K562 (cell line): ENCODE measurements around the gene MRPL52. TPM values are rescaled to one million over a fixed set of nuclear protein-coding genes. Genes with fewer than 3 reads are reported as not detected.

ENCODE experiments used
- BRF1 ChIP-seq: IDR thresholded peaks from 3 replicates; pipeline ENCODE4 v1.6.1; 2011; ENCODE audit warnings: borderline replicate concordance, mild to moderate bottlenecking; ENCODE audit not compliant: insufficient read length; ENCODE audit errors: extremely low read depth
- CBFA2T3 ChIP-seq: fragments of 450-650 bp; IDR thresholded peaks from 2 replicates; pipeline ENCODE4 v1.6.1; 2017
- ETS2 ChIP-seq: IDR thresholded peaks from 2 replicates; pipeline ENCODE4 v1.6.1; 2016; ENCODE audit warnings: borderline replicate concordance, missing genetic modification characterization, mild to moderate bottlenecking, moderate library complexity, missing compliant biosample characterization; ENCODE audit not compliant: poor library complexity, severe bottlenecking
- EWSR1 ChIP-seq: fragments of 450-650 bp; IDR thresholded peaks from 2 replicates; pipeline ENCODE4 v1.6.1; 2018; ENCODE audit warnings: borderline replicate concordance, mild to moderate bottlenecking, low read depth, moderate library complexity; ENCODE audit not compliant: partially characterized antibody
- GTF2F1 ChIP-seq: IDR thresholded peaks from 2 replicates; pipeline ENCODE4 v1.6.1; 2011; ENCODE audit warnings: low read depth, low read length, improper control_type of control experiment
- KLF1 ChIP-seq: fragments of 450-650 bp; IDR thresholded peaks from 2 replicates; pipeline ENCODE4 v1.6.1; 2016; ENCODE audit warnings: missing genetic modification characterization, missing compliant biosample characterization
- KLF6 ChIP-seq: fragments of 250-450 bp; sonication (Bioruptor Pico); IDR thresholded peaks from 2 replicates; pipeline ENCODE4 v1.4.0; 2020; ENCODE audit warnings: mild to moderate bottlenecking, moderate library complexity, borderline replicate concordance
- PHF20 ChIP-seq: fragments of 450-650 bp; IDR thresholded peaks from 2 replicates; pipeline ENCODE4 v1.6.1; 2018; ENCODE audit not compliant: partially characterized antibody
- SNAPC5 ChIP-seq: fragments of 250-450 bp; sonication (Bioruptor Pico); IDR thresholded peaks from 2 replicates; pipeline ENCODE4 v1.8.0; 2021; ENCODE audit warnings: moderate library complexity, mild to moderate bottlenecking, inconsistent platforms
- TAF7 ChIP-seq: fragments of 450-650 bp; IDR thresholded peaks from 2 replicates; pipeline ENCODE4 v1.6.1; 2016; ENCODE audit warnings: missing genetic modification characterization, missing compliant biosample characterization
- TGIF2 ChIP-seq: sonication (generic); formaldehyde crosslinking; IDR thresholded peaks from 2 replicates; pipeline ENCODE4 v1.8.1; 2022; ENCODE audit warnings: mild to moderate bottlenecking, missing genetic modification reagents, moderate library complexity
- THRAP3 ChIP-seq: fragments of 450-650 bp; IDR thresholded peaks from 2 replicates; pipeline ENCODE4 v1.6.1; 2016; ENCODE audit warnings: mild to moderate bottlenecking, inconsistent platforms, borderline replicate concordance
- ZBTB34 ChIP-seq: fragments of 250-450 bp; sonication (Bioruptor Pico); IDR thresholded peaks from 2 replicates; pipeline ENCODE4 v1.8.0; 2021; ENCODE audit warnings: mild to moderate bottlenecking, moderate library complexity
- ZBTB40 ChIP-seq, 2 experiments: fragments of 450-650 bp in 1 of 2; sonication (generic) in 1 of 2; formaldehyde crosslinking in 1 of 2; IDR thresholded peaks; 2 replicates each; pipeline versions ENCODE4 v1.7.1 to v1.9.0; 2016 to 2022; ENCODE audit warnings: inconsistent platforms in 1 of 2, mild to moderate bottlenecking in 1 of 2, missing genetic modification reagents in 1 of 2
- ZKSCAN8 ChIP-seq: fragments of 200-800 bp; sonication (Bioruptor generic); IDR thresholded peaks from 2 replicates; pipeline ENCODE4 v1.6.1; 2016; ENCODE audit warnings: missing genetic modification characterization, missing compliant biosample characterization
- ZNF584 ChIP-seq: fragments of 200-800 bp; sonication (Bioruptor generic); IDR thresholded peaks from 2 replicates; pipeline ENCODE4 v1.6.1; 2016; ENCODE audit warnings: low read depth, mild to moderate bottlenecking, missing genetic modification characterization, missing compliant biosample characterization
- ZSCAN32 ChIP-seq: fragments of 450-650 bp; formaldehyde crosslinking; IDR thresholded peaks from 2 replicates; pipeline ENCODE4 v1.4.0; 2020; ENCODE audit warnings: mild to moderate bottlenecking, moderate library complexity
- polyA plus RNA-seq, 8 experiments: library from polyadenylated mRNA; depleted of rRNA in 4 of 8; stranded (reverse) in 5 of 8; unstranded in 3 of 8; fragments of >200 nt; fragmentation: Nextera tagmentation in 2 of 8; fragmentation: Illumina TruSeq in 1 of 8; extraction: Ambion mirVana in 2 of 8; extraction: Trizol in 1 of 8; gene quantifications; 2 replicates each; pipeline versions ENCODE4 v1.2.1 to v1.2.3, GENCODE V29; 2011 to 2014; ENCODE audit warnings: inconsistent platforms in 1 of 8, missing spikeins in 1 of 8
- total RNA-seq, 7 experiments: library from RNA; depleted of rRNA in 6 of 7; stranded (reverse); fragments of >200 nt in 6 of 7; fragmentation: Illumina TruSeq in 2 of 7; extraction: Trizol in 2 of 7; gene quantifications; 2 replicates each; pipeline versions ENCODE4 v1.2.1 to v1.2.3, GENCODE V29; 2011 to 2021; ENCODE audit warnings: low replicate concordance in 1 of 7

Gene MRPL52
- total and polyA plus RNA-seq, 9 of the 15 experiments (the other 6 are each of a cell fraction or from before 2014, with no cell fraction given): 56.5 to 213 (median 168) TPM

GRCh38 chr14:22852940-22853767, 23.5 kb downstream of the MRPL52 start (continued):
- 0 out of 2 replicates have a peak, but pooled peaks have one; percentile 34 for TF ChIP-seq ZBTB40 (IDR thresholded peaks at IDR 0.05)
- TF ChIP-seq ZBTB40 (CRISPR knock-in tag; IDR thresholded peaks at IDR 0.05): no peak
- no peak for TF ChIP-seq TGIF2 (CRISPR knock-in tag)
- no peak for TF ChIP-seq GTF2F1
- TF ChIP-seq THRAP3: 0 out of 2 replicates have a peak, but pooled peaks have one; percentile 27
- TF ChIP-seq BRF1: no peak
- TF ChIP-seq ZSCAN32: no peak
- no peak for TF ChIP-seq SNAPC5 (CRISPR knock-in tag)
- no peak for TF ChIP-seq ZBTB34 (CRISPR knock-in tag)
- TF ChIP-seq PHF20: no peak
- no peak for TF ChIP-seq KLF6 (CRISPR knock-in tag)
- no peak for TF ChIP-seq ZNF584 (CRISPR knock-in tag)
- TF ChIP-seq KLF1: no peak
- no peak for TF ChIP-seq ETS2 (tag)
- no peak; the same call in 1 of the 2 replicates for TF ChIP-seq TAF7 (tag)
- no peak for TF ChIP-seq CBFA2T3
- TF ChIP-seq EWSR1: no peak
- no peak for TF ChIP-seq ZKSCAN8 (CRISPR knock-in tag)
